ENCODE data around the gene GPANK1. TPM values are rescaled to one million over a fixed set of nuclear protein-coding genes. Genes with fewer than 3 reads are reported as not detected.

GPANK1 gene
- polyA plus RNA-seq, 2 donors = 10.2 to 10.4 TPM

DNA sequence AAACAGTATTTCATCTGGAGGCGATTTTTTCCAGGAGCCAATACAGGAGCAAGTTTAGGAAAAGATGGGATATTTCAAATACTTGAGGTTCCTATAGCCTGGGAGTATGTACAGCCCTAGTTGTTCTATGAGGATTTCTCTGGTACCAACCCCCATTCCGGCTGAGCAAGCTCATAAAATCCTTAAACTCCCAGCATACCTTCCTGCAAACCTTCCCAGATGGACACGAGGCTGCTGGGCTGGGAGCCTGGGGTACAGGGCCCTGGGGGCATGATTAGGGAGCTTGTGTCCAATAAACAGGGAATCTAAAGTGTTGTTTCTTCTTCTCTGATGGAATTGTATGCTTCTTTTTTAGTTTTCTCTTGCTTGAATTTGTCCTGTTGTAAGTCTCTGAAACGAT lies 42.8 kb downstream of the GPANK1 start:
- Histone ChIP-seq H3K27ac (ENCODE audit: low read depth in 2 of 2, low read length in 1 of 2) (peak overlapping the region; percentile 89 to 99), H3K36me3 (ENCODE audit: control insufficient read depth in 2 of 2, insufficient read depth in 2 of 2, low read length in 1 of 2) (peaks cover 18 to 25% of the 10 kb centered on the region in 2 donors), H3K9me3 (ENCODE audit: control insufficient read depth in 2 of 2, insufficient read depth in 1 of 2, low read depth in 1 of 2, low read length in 1 of 2) (no peaks in the 10 kb centered on the region), H3K4me1 (ENCODE audit: control insufficient read depth in 2 of 2, insufficient read depth in 2 of 2, low read length in 1 of 2) (no peaks in the 10 kb centered on the region), H3K27me3 (ENCODE audit: control insufficient read depth in 1 of 2, insufficient read depth in 2 of 2, low read length in 2 of 2) (no peaks in the 10 kb centered on the region), H3K4me3 (ENCODE audit: low read depth in 1 of 2, low read length in 2 of 2) (peak overlapping the region in 1 of 2 donors; percentile 71)
- WGBS, 2 donors = 18% methylated on average over 4 of the region's 4 CpGs

DNA sequence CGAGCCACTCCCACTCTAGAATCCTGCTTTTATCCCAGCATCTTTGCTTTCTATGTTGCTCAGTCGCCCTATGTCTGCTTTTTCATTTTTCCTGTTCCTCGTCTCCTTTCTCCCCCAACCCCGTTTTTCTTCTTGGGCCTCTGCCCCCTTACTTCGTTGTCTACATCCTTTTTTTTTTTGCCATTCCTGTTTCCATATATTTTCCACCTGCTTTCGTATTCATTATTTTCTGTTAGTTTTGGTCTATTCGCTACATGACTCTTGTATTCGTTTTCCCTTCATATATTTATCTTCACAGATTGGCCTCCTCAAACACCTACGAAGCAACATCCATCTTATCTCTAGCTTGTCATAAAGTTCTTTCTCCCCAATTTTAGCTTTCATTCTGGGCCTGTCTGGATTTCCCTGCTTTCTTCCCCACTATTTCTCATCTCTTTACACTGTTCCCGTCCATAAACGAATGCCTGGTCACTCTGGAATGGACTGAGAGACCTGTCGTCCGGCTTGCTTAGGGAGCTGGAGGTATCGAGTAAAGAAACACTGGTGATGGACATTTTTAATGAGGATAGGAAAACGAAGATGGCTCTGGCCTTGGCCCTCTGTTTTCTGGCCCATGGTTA lies 43.4 kb downstream of the GPANK1 start:
- H3K9me3 ChIP-seq (ENCODE audit: control insufficient read depth in 2 of 2, insufficient read depth in 1 of 2, low read depth in 1 of 2, low read length in 1 of 2) = no peaks in the 10 kb centered on the region
- H3K36me3 ChIP-seq (ENCODE audit: control insufficient read depth in 2 of 2, insufficient read depth in 2 of 2, low read length in 1 of 2) = peaks cover 16 to 20% of the 10 kb centered on the region in 2 donors
- peak overlapping the region; percentile 93 to 99 for H3K27ac ChIP-seq (ENCODE audit: low read depth in 2 of 2, low read length in 1 of 2)
- 7 to 8% methylated on average over 15 of the region's 15 CpGs for WGBS, 2 donors
- H3K4me1 ChIP-seq (ENCODE audit: control insufficient read depth in 2 of 2, insufficient read depth in 2 of 2, low read length in 1 of 2) = no peaks in the 10 kb centered on the region
- H3K27me3 ChIP-seq (ENCODE audit: control insufficient read depth in 1 of 2, insufficient read depth in 2 of 2, low read length in 2 of 2) = no peaks in the 10 kb centered on the region
- peak overlapping the region; percentile 71 to 87 for H3K4me3 ChIP-seq (ENCODE audit: low read depth in 1 of 2, low read length in 2 of 2)

DNA sequence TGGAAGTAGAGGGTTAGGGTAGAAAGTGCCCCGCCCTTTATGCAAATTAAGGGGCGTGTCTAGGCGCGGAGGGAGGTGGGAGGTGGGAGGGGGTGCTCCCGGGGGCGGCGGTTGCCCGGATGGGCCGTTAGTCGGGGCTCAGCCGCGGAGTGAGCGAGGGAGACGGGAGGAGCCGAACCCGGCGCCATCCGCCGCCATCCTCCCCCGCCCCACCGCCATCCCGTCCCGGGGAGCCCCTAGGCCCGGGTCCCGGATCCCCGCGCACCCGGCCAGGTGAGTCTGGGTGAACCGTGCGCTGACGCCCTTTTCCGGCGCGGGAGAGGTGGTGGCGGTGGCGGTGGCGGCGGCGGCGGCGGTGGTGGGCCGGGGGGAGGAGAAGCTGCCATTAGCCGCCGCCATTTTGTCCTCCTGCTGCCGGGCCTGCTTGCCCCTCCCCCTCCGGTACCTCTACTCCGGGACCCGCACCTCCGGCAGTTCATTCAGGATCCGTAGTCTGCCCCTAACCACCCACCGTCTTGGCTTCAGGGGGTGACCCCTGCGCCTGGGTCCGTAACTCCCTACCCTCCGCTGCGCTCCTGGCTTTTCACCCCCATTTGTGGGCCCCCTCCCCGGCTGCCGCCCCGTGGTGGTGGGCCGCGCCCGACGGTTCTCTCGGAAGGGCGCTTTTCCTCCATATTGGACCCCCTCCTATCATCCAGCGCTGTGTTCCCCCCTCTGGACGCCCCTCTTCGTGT lies 44.0 kb downstream of the GPANK1 start, which contains the start of gene PRRC2A:
Gene PRRC2A, plus strand, starts transcription at position 130 of the 734 bp plus-strand sequence. CDS start 2,075 bp downstream, outside the sequence.
- Histone ChIP-seq H3K27me3 (ENCODE audit: control insufficient read depth in 1 of 2, insufficient read depth in 2 of 2, low read length in 2 of 2) (no peaks in the 10 kb centered on the region), H3K36me3 (ENCODE audit: control insufficient read depth in 2 of 2, insufficient read depth in 2 of 2, low read length in 1 of 2) (peaks cover 13 to 17% of the 10 kb centered on the region in 2 donors), H3K27ac (ENCODE audit: low read depth in 2 of 2, low read length in 1 of 2) (peak within 1 kb of the TSS; percentile 99 to 100), H3K4me1 (ENCODE audit: control insufficient read depth in 2 of 2, insufficient read depth in 2 of 2, low read length in 1 of 2) (no peaks in the 10 kb centered on the region), H3K4me3 (ENCODE audit: low read depth in 1 of 2, low read length in 2 of 2) (peak within 1 kb of the TSS; percentile 71 to 87), H3K9me3 (ENCODE audit: control insufficient read depth in 2 of 2, insufficient read depth in 1 of 2, low read depth in 1 of 2, low read length in 1 of 2) (no peaks in the 10 kb centered on the region)
- WGBS, 2 donors = 0% methylated on average over 36 to 66 of the region's 67 CpGs

DNA sequence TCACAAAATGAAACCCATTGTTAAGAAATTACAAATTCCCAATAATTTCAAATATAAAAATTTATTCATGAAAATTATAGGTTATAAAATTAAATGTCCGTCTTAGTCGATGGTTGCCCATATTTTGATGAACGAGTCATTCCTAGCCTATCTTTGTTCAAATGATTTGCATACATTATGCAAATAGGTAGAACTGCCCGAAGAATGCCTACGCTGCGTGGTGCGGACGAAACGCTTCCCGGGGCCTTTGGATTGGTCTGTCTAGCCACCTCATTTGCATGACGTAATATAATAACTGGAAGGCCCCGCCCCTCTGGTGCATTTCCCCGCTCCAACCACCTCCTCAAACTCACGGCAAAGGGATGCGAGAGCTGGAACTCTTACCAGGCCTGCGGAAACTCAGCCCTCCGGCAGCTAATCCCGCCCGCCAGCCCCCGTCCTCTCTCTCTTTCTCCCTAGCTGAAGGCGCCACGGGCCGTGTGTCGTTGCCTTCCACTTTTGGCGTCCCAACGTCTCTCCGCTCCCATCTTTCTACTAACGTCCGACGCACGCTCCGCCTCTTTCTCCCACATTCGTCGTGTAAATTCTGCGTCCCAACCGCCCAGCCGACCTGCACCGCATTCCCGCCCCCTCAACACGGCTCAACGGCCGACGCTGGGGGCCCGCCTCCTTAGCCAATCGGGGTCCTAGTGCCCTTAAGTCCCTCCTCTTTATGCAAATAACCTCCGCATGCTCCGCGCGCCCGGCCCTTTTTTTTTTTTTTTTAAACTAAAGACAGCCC lies 44.8 kb downstream of the GPANK1 start:
- Histone ChIP-seq H3K4me3 (ENCODE audit: low read depth in 1 of 2, low read length in 2 of 2) (peak overlapping the region; percentile 71 to 87), H3K27me3 (ENCODE audit: control insufficient read depth in 1 of 2, insufficient read depth in 2 of 2, low read length in 2 of 2) (no peaks in the 10 kb centered on the region), H3K9me3 (ENCODE audit: control insufficient read depth in 2 of 2, insufficient read depth in 1 of 2, low read depth in 1 of 2, low read length in 1 of 2) (no peaks in the 10 kb centered on the region), H3K27ac (ENCODE audit: low read depth in 2 of 2, low read length in 1 of 2) (peak overlapping the region; percentile 99 to 100), H3K36me3 (ENCODE audit: control insufficient read depth in 2 of 2, insufficient read depth in 2 of 2, low read length in 1 of 2) (peaks cover 6 to 10% of the 10 kb centered on the region in 2 donors), H3K4me1 (ENCODE audit: control insufficient read depth in 2 of 2, insufficient read depth in 2 of 2, low read length in 1 of 2) (no peaks in the 10 kb centered on the region)
- 0% methylated on average over 50 of the region's 50 CpGs for WGBS, 2 donors

DNA sequence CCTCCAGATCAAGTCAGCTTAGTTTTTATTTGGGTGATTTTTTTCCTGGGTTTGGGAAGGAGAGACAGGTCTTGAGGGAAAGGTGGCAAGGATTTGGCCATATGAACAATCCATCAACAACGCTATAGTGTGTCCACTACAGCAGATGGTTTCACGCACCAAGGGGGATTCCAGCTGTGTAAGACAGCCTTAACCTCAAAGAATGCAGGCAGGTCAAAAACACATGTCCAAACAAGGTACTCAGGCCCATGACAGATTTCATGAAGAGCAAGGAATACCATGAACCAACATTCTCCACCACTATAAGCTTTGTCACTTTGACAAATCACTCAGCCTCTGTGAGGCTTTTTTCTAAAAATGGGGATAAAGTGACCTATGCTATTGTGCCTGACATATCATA lies 47.8 kb downstream of the GPANK1 start:
- Histone ChIP-seq H3K27me3 (ENCODE audit: control insufficient read depth in 1 of 2, insufficient read depth in 2 of 2, low read length in 2 of 2) (no peaks in the 10 kb centered on the region), H3K36me3 (ENCODE audit: control insufficient read depth in 2 of 2, insufficient read depth in 2 of 2, low read length in 1 of 2) (no peaks in the 10 kb centered on the region), H3K27ac (ENCODE audit: low read depth in 2 of 2, low read length in 1 of 2) (no peak overlapping the region), H3K4me1 (ENCODE audit: control insufficient read depth in 2 of 2, insufficient read depth in 2 of 2, low read length in 1 of 2) (no peaks in the 10 kb centered on the region), H3K9me3 (ENCODE audit: control insufficient read depth in 2 of 2, insufficient read depth in 1 of 2, low read depth in 1 of 2, low read length in 1 of 2) (no peaks in the 10 kb centered on the region), H3K4me3 (ENCODE audit: low read depth in 1 of 2, low read length in 2 of 2) (no peak overlapping the region)
- 87 to 91% methylated on average over 2 of the region's 2 CpGs for WGBS, 2 donors

DNA sequence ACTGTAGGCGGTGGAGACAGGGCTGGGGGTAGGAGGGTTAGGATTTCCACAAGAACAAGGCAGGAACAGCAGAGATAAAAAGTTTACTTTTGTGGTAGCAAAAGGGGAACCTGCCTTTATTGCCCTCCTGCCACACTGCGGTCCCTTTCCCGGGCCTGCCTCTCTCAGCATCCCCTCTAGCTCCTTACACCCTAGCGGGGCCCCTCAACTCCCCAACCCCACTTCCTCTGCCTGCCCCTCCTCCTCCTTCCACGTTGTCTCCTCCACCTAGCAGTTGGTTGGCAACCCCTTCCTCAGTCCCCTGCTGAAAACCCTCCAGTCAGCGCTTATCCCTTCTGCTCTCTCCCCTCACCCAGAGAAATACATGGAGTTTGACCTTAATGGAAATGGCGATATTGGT lies 49.0 kb downstream of the GPANK1 start:
- Histone ChIP-seq H3K36me3 (ENCODE audit: control insufficient read depth in 2 of 2, insufficient read depth in 2 of 2, low read length in 1 of 2) (no peaks in the 10 kb centered on the region), H3K27me3 (ENCODE audit: control insufficient read depth in 1 of 2, insufficient read depth in 2 of 2, low read length in 2 of 2) (no peaks in the 10 kb centered on the region), H3K4me1 (ENCODE audit: control insufficient read depth in 2 of 2, insufficient read depth in 2 of 2, low read length in 1 of 2) (no peaks in the 10 kb centered on the region), H3K9me3 (ENCODE audit: control insufficient read depth in 2 of 2, insufficient read depth in 1 of 2, low read depth in 1 of 2, low read length in 1 of 2) (no peaks in the 10 kb centered on the region), H3K4me3 (ENCODE audit: low read depth in 1 of 2, low read length in 2 of 2) (no peak overlapping the region), H3K27ac (ENCODE audit: low read depth in 2 of 2, low read length in 1 of 2) (peak overlapping the region in 1 of 2 donors; percentile 49)
- 65 to 70% methylated on average over 6 to 7 of the region's 7 CpGs for WGBS, 2 donors

DNA sequence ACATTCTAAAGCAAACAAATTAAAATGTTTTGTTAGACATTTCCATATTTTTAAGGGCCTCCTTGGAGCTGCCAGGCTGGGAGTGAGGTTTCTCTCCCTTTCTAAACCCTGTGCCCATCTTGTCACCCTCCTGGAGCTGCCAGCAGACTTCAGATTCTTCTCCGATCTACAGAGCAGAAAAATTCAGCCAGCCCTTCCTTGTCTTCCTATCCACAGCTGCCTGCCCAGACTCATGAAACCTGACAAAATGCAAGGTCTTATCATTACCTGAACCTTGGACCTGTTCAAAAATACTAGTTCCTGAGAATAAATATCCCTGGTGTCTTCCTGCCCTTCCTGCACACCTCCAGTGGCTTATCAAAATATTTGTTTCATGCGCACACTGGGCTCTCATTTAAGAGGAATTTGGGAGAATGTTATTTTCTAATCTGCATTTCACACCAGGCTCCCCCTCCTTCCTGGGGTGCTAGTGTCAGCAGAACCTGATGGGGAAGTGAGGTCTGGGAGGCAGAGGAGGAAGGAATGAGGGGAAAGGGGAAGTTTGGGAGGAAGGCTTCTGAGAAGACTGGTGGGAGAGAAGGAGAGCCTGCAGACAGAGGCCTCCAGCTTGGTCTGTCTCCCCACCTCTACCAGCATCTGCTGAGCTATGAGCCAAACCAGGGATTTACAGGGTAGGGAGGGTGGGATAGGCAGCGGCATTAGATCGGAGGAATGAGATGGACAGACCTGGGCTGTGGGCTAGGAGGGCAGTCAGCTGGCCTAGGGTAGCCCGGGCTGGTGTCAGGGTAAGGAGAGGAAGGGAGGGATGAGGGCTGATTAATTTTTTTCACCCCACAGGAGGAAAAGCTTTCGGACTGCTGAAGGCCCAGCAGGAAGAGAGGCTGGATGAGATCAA lies 49.9 kb downstream of the GPANK1 start, which contains the start of gene AIF1:
Gene AIF1, plus strand, starts transcription at position 551 of the 895 bp plus-strand sequence. Its CDS starts 96 bp downstream, at position 647.
- H3K27me3 ChIP-seq (ENCODE audit: control insufficient read depth in 1 of 2, insufficient read depth in 2 of 2, low read length in 2 of 2) = no peaks in the 10 kb centered on the region
- no peaks in the 10 kb centered on the region for H3K4me1 ChIP-seq (ENCODE audit: control insufficient read depth in 2 of 2, insufficient read depth in 2 of 2, low read length in 1 of 2)
- 64 to 68% methylated on average over 6 of the region's 6 CpGs for WGBS, 2 donors
- peak within 1 kb of the TSS in 1 of 2 donors; percentile 49 for H3K27ac ChIP-seq (ENCODE audit: low read depth in 2 of 2, low read length in 1 of 2)
- H3K36me3 ChIP-seq (ENCODE audit: control insufficient read depth in 2 of 2, insufficient read depth in 2 of 2, low read length in 1 of 2) = no peaks in the 10 kb centered on the region
- no peak within 1 kb of the TSS for H3K4me3 ChIP-seq (ENCODE audit: low read depth in 1 of 2, low read length in 2 of 2)
- H3K9me3 ChIP-seq (ENCODE audit: control insufficient read depth in 2 of 2, insufficient read depth in 1 of 2, low read depth in 1 of 2, low read length in 1 of 2) = no peaks in the 10 kb centered on the region

DNA sequence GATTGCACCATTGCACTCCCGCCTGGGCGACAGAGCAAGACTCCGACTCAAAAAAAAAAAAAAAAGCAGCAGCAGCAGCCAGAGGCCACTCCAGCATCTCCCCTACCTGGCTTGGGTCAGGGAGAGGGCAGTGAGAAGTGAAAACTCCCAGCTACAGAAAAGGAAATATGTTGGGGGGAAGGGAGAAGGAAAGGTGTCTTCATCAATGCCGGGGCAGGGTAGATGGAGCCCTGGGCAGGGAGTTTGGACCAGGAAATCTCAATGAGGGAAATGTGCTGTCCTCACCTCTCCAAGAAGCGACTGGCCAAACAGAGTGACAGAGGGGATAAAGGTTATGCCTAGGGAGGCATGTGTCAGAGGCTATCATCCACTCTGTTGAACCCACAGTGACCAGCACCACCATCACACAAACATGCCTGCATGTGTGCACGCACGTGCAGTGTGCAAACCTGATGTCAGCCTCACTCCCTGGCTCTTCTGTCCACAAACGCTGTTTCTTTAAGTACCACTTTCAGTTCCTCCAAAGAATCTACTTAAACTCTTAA lies 50.6 kb downstream of the GPANK1 start:
- Histone ChIP-seq H3K4me1 (ENCODE audit: control insufficient read depth in 2 of 2, insufficient read depth in 2 of 2, low read length in 1 of 2) (no peaks in the 10 kb centered on the region), H3K9me3 (ENCODE audit: control insufficient read depth in 2 of 2, insufficient read depth in 1 of 2, low read depth in 1 of 2, low read length in 1 of 2) (no peaks in the 10 kb centered on the region), H3K27ac (ENCODE audit: low read depth in 2 of 2, low read length in 1 of 2) (no peak overlapping the region), H3K36me3 (ENCODE audit: control insufficient read depth in 2 of 2, insufficient read depth in 2 of 2, low read length in 1 of 2) (no peaks in the 10 kb centered on the region), H3K27me3 (ENCODE audit: control insufficient read depth in 1 of 2, insufficient read depth in 2 of 2, low read length in 2 of 2) (no peaks in the 10 kb centered on the region), H3K4me3 (ENCODE audit: low read depth in 1 of 2, low read length in 2 of 2) (no peak overlapping the region)
- 73 to 76% methylated on average over 8 of the region's 8 CpGs for whole genome bisulfite sequencing, 2 donors

All from esophagus (tissue), 2 donors.